H1 (cell line): ENCODE data around the gene SELENOI.

Experiments
- EZH2 ChIP-seq: fragments of 200-600 bp; sonication (generic); IDR thresholded peaks from 2 replicates; pipeline ENCODE4 v1.7.1; 2012; ENCODE audit warnings: low read depth, mild to moderate bottlenecking, moderate library complexity, low read length, inconsistent platforms; ENCODE audit not compliant: severe bottlenecking
- GTF2F1 ChIP-seq: IDR thresholded peaks from 2 replicates; pipeline ENCODE4 v1.6.1; 2012; ENCODE audit warnings: low read depth, low read length, improper control_type of control experiment, borderline replicate concordance
- POLR2A ChIP-seq, 2 experiments: IDR thresholded peaks; 1 replicate in 1 of 2; 2 replicates in 1 of 2; pipeline ENCODE4 v1.6.1; 2011; ENCODE audit warnings: low read depth in 2 of 2, low read length in 2 of 2, mild to moderate bottlenecking in 2 of 2; ENCODE audit errors: control extremely low read depth in 1 of 2
- POLR2AphosphoS5 ChIP-seq: IDR thresholded peaks from 2 replicates; pipeline ENCODE4 v1.6.1; 2011; ENCODE audit warnings: low read depth, low read length
- RAD21 ChIP-seq, 2 experiments: IDR thresholded peaks in 1 of 2; conservative IDR thresholded peaks in 1 of 2; 2 replicates each; pipeline ENCODE4 v1.6.1; 2011; ENCODE audit warnings: low read depth in 2 of 2, low read length in 2 of 2, improper control_type of control experiment in 1 of 2, inconsistent platforms in 1 of 2, mild to moderate bottlenecking in 1 of 2, moderate library complexity in 1 of 2
- RNF2 ChIP-seq: fragments of 200-900, 300-1000 bp; sonication (generic); IDR thresholded peaks from 2 replicates; pipeline ENCODE4 v1.7.1; 2016; ENCODE audit warnings: borderline replicate concordance, low read depth, mild to moderate bottlenecking, antibody characterized with exemption, low read length; ENCODE audit not compliant: poor library complexity, severe bottlenecking; ENCODE audit errors: missing control alignments
- RXRA ChIP-seq: IDR thresholded peaks from 2 replicates; pipeline ENCODE4 v1.6.1; 2011; ENCODE audit warnings: low read depth, mild to moderate bottlenecking, low read length, moderate library complexity; ENCODE audit not compliant: insufficient read depth
- SP1 ChIP-seq: IDR thresholded peaks from 2 replicates; pipeline ENCODE4 v1.6.1; 2011; ENCODE audit warnings: low read depth, low read length
- TAF1 ChIP-seq: IDR thresholded peaks from 2 replicates; pipeline ENCODE4 v1.6.1; 2011; ENCODE audit warnings: mild to moderate bottlenecking, low read depth, low read length
- TF ChIP-seq, protein P1 (sequence below): IDR thresholded peaks from 2 replicates; pipeline ENCODE4 v1.6.1; 2012; ENCODE audit warnings: inconsistent platforms
- TF ChIP-seq, protein P2 (sequence below): IDR thresholded peaks from 2 replicates; pipeline ENCODE4 v1.6.1; 2012; ENCODE audit warnings: inconsistent platforms
- TF ChIP-seq, protein P3 (sequence below), 3 experiments: IDR thresholded peaks; 1 replicate in 2 of 3; 2 replicates in 1 of 3; pipeline versions ENCODE4 v1.5.1 to v1.6.1; 2011; ENCODE audit warnings: low read length in 3 of 3, mild to moderate bottlenecking in 3 of 3, inconsistent platforms in 2 of 3, low read depth in 1 of 3, moderate library complexity in 1 of 3; ENCODE audit not compliant: insufficient read depth in 1 of 3; ENCODE audit errors: control extremely low read depth in 1 of 3

GRCh38 chr2:26409785-26410184 lies 63.8 kb downstream of the SELENOI start:
- TF ChIP-seq GTF2F1 (no peak), RXRA (no peak), SP1 (no peak), POLR2A (IDR thresholded peaks at IDR 0.05; ENCODE audit: control extremely low read depth in 1 of 2, low read depth in 2 of 2, low read length in 2 of 2) (no peak), RNF2 (no peak), POLR2AphosphoS5 (no peak), RAD21 (IDR thresholded peaks at IDR 0.05 in 1 of 2, conservative IDR thresholded peaks at IDR 0.05 in 1 of 2; ENCODE audit: low read depth in 2 of 2, low read length in 2 of 2) (no peak), TAF1 (no peak), EZH2 (no peak)
- TF ChIP-seq, protein P1, sequence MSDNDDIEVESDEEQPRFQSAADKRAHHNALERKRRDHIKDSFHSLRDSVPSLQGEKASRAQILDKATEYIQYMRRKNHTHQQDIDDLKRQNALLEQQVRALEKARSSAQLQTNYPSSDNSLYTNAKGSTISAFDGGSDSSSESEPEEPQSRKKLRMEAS: no peak
- TF ChIP-seq, protein P2, sequence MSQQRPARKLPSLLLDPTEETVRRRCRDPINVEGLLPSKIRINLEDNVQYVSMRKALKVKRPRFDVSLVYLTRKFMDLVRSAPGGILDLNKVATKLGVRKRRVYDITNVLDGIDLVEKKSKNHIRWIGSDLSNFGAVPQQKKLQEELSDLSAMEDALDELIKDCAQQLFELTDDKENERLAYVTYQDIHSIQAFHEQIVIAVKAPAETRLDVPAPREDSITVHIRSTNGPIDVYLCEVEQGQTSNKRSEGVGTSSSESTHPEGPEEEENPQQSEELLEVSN: no peak
- TF ChIP-seq, protein P3, sequence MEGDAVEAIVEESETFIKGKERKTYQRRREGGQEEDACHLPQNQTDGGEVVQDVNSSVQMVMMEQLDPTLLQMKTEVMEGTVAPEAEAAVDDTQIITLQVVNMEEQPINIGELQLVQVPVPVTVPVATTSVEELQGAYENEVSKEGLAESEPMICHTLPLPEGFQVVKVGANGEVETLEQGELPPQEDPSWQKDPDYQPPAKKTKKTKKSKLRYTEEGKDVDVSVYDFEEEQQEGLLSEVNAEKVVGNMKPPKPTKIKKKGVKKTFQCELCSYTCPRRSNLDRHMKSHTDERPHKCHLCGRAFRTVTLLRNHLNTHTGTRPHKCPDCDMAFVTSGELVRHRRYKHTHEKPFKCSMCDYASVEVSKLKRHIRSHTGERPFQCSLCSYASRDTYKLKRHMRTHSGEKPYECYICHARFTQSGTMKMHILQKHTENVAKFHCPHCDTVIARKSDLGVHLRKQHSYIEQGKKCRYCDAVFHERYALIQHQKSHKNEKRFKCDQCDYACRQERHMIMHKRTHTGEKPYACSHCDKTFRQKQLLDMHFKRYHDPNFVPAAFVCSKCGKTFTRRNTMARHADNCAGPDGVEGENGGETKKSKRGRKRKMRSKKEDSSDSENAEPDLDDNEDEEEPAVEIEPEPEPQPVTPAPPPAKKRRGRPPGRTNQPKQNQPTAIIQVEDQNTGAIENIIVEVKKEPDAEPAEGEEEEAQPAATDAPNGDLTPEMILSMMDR (IDR thresholded peaks at IDR 0.05; ENCODE audit: control extremely low read depth in 1 of 3, insufficient read depth in 1 of 3, low read depth in 1 of 3, low read length in 3 of 3): no peak
